ENCODE results near the gene GRIN3A.

DNA sequence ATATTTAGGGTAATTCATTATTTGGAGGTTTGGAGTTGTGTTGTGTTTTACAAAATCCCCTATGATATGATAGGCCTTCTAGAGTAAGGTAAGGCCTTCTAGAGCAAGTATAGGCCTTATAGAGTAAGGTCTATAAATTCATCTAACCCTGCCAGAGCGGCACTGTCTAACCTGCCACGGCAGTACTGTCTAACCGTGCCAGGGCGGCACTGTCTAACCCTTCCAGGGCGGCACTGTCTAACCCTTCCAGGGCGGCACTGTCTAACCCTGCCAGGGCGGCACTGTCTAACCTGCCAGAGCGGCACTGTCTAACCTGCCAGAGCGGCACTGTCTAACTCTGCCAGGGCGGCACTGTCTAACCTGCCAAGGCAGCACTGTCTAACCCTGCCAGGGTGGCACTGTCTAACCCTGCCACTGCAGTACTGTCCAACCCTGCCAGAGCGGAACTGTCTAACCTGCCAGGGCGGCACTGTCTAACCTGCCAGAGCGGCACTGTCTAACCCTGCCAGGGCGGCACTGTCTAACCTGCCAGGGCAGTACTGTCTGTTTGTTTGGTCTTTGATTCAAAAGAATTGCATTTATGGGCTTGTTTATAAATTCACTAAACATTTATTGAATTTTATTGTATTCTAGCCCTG lies 195.2 kb downstream of the GRIN3A start:
- TF ChIP-seq, protein P1, sequence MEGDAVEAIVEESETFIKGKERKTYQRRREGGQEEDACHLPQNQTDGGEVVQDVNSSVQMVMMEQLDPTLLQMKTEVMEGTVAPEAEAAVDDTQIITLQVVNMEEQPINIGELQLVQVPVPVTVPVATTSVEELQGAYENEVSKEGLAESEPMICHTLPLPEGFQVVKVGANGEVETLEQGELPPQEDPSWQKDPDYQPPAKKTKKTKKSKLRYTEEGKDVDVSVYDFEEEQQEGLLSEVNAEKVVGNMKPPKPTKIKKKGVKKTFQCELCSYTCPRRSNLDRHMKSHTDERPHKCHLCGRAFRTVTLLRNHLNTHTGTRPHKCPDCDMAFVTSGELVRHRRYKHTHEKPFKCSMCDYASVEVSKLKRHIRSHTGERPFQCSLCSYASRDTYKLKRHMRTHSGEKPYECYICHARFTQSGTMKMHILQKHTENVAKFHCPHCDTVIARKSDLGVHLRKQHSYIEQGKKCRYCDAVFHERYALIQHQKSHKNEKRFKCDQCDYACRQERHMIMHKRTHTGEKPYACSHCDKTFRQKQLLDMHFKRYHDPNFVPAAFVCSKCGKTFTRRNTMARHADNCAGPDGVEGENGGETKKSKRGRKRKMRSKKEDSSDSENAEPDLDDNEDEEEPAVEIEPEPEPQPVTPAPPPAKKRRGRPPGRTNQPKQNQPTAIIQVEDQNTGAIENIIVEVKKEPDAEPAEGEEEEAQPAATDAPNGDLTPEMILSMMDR (IDR thresholded peaks at IDR 0.05): no peak
- TF ChIP-seq POLR2A (IDR thresholded peaks at IDR 0.05): no peak

All from body of pancreas (tissue), 4 donors.